Cardiac muscle cell (in vitro differentiated cells and primary cell): ENCODE data around the gene DCLK3. TPM values are rescaled to one million over a fixed set of nuclear protein-coding genes. Genes with fewer than 3 reads are reported as not detected.

ENCODE experiments used
- DNase-seq, 2 donors: peaks; one replicate each; pipeline versions ENCODE4 v3.0.0 to v3.0.0-alpha.2; 2010 to 2017; ENCODE audit warnings: low read depth in 1 of 2, low spot score in 1 of 2
- H3K27ac ChIP-seq: fragments of 200-600 bp; sonication (generic); 2 replicates; pipeline ENCODE4 v1.5.1; 2016
- H3K27me3 ChIP-seq: fragments of 200-600 bp; sonication (generic); 2 replicates; pipeline ENCODE4 v1.6.0; 2016; ENCODE audit warnings: control low read depth
- H3K36me3 ChIP-seq: fragments of 200-600 bp; sonication (generic); 2 replicates; pipeline ENCODE4 v1.5.1; 2016; ENCODE audit warnings: control low read depth
- H3K4me1 ChIP-seq: fragments of 200-600 bp; sonication (generic); 2 replicates; pipeline ENCODE4 v1.8.1; 2017; ENCODE audit warnings: low read depth, mild to moderate bottlenecking, mixed run types
- H3K4me3 ChIP-seq: fragments of 200-600 bp; sonication (generic); 2 replicates; pipeline ENCODE4 v1.5.1; 2016; ENCODE audit warnings: mild to moderate bottlenecking
- H3K9me3 ChIP-seq: fragments of 200-600 bp; sonication (generic); 2 replicates; pipeline ENCODE4 v1.5.1; 2017; ENCODE audit warnings: low read depth, mild to moderate bottlenecking, control low read depth
- CTCF ChIP-seq: IDR thresholded peaks from 2 replicates; pipeline ENCODE4 v1.5.1; 2012; ENCODE audit warnings: low read depth, mild to moderate bottlenecking, low read length
- polyA plus RNA-seq: library from polyadenylated mRNA; unstranded; fragments of >200 nt; fragmentation: Nextera tagmentation; extraction: Ambion mirVana; gene quantifications from 2 replicates; pipeline ENCODE4 v1.2.1, GENCODE V29; 2016
- total RNA-seq: library from RNA; depleted of rRNA; stranded (reverse); fragments of >200 nt; gene quantifications from 2 replicates; pipeline ENCODE4 v1.2.3, GENCODE V29; 2016

Gene DCLK3
- total and polyA plus RNA-seq, 2 experiments from 2014 or later: 0.15 to 0.62 TPM

DNA sequence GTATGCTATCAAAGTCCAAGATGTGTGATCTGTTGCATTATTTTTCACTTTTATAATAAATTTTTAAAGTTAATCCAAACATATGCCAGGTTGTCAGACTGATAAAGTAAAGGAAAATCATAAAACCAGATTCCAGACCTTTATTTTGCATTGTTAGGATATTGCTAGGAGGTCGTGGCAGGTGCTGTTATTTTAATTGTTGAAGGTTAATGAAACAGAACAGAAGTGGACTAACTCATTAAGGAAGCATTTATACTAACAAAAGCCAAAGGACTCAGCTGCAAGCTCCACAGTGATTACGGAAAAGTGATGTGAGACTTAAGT lies 63.1 kb downstream of the DCLK3 start:
- no peak overlapping the region for H3K27ac ChIP-seq
- no peak overlapping the region for H3K4me3 ChIP-seq
- H3K27me3 ChIP-seq: no peaks in the 10 kb centered on the region
- H3K4me1 ChIP-seq: no peaks in the 10 kb centered on the region
- no peak for DNase-seq
- TF ChIP-seq CTCF: no peak
- no peaks in the 10 kb centered on the region for H3K9me3 ChIP-seq
- H3K36me3 ChIP-seq: no peaks in the 10 kb centered on the region

GRCh38 chr3:36700537-36701248 lies 63.7 kb downstream of the DCLK3 start:
- Histone ChIP-seq H3K27ac (no peak overlapping the region), H3K36me3 (no peaks in the 10 kb centered on the region), H3K4me1 (no peaks in the 10 kb centered on the region), H3K4me3 (no peak overlapping the region), H3K9me3 (no peaks in the 10 kb centered on the region), H3K27me3 (no peaks in the 10 kb centered on the region)
- TF ChIP-seq CTCF: peak; percentile 92
- DNase-seq: peak; percentile 79 to 86

GRCh38 chr3:36698314-36698713 lies 66.0 kb downstream of the DCLK3 start:
- Histone ChIP-seq H3K27me3 (no peaks in the 10 kb centered on the region), H3K27ac (no peak overlapping the region), H3K36me3 (no peaks in the 10 kb centered on the region), H3K9me3 (no peaks in the 10 kb centered on the region), H3K4me1 (no peaks in the 10 kb centered on the region), H3K4me3 (no peak overlapping the region)
- DNase-seq: no peak
- TF ChIP-seq CTCF: no peak

- no peak overlapping the region for H3K4me3 ChIP-seq
- H3K36me3 ChIP-seq: no peaks in the 10 kb centered on the region
- no peaks in the 10 kb centered on the region for H3K9me3 ChIP-seq
- TF ChIP-seq CTCF: no peak
- DNase-seq: peak in 1 of 2 donors; percentile 38
- H3K27me3 ChIP-seq: no peaks in the 10 kb centered on the region
- no peak overlapping the region for H3K27ac ChIP-seq
- H3K4me1 ChIP-seq: no peaks in the 10 kb centered on the region
Measured at GRCh38 chr3:36697229-36698001, 66.9 kb downstream of the DCLK3 start.

DNA sequence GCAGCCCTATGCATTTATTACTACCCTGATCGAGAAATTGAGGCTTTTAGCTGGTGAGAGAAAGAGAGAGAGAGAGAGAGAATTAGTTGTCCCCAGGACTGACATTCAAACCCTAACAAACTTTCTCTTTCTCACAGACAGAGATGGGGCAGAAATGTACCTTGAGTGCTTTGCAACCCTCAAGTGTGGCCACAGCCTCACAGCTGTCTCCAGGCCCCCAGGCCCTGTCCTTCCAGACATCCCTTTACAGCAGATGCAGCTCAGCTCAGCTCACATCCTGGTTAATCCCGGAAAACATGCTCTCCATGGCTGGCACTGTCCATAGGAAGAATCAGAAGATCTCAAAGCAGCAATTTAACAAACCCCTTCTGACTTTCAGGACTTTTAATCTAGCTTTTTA lies 67.6 kb downstream of the DCLK3 start:
- H3K27ac ChIP-seq: no peak overlapping the region
- no peak overlapping the region for H3K4me3 ChIP-seq
- no peaks in the 10 kb centered on the region for H3K4me1 ChIP-seq
- H3K36me3 ChIP-seq: no peaks in the 10 kb centered on the region
- no peaks in the 10 kb centered on the region for H3K27me3 ChIP-seq
- H3K9me3 ChIP-seq: no peaks in the 10 kb centered on the region
- no peak for DNase-seq
- TF ChIP-seq CTCF: no peak
